Peyer's patch (tissue), 4 donors: ENCODE measurements around the gene KLF13.

Experiments used
- POLR2A ChIP-seq, 2 donors: fragments of 450-650 bp; IDR thresholded peaks; one replicate each; pipeline ENCODE4 v1.5.1; 2017; ENCODE audit warnings: antibody characterized with exemption in 2 of 2, mild to moderate bottlenecking in 2 of 2, moderate library complexity in 2 of 2
- TF ChIP-seq, protein P1 (sequence below), 6 experiments: fragments of 450-650 bp in 4 of 6; fragments of 200-600 bp in 2 of 6; sonication (generic) in 1 of 6; IDR thresholded peaks; one replicate each; pipeline ENCODE4 v1.5.1; 2017 to 2019; ENCODE audit warnings: antibody characterized with exemption in 6 of 6, mild to moderate bottlenecking in 3 of 6, moderate library complexity in 1 of 6

- TF ChIP-seq, protein P1, sequence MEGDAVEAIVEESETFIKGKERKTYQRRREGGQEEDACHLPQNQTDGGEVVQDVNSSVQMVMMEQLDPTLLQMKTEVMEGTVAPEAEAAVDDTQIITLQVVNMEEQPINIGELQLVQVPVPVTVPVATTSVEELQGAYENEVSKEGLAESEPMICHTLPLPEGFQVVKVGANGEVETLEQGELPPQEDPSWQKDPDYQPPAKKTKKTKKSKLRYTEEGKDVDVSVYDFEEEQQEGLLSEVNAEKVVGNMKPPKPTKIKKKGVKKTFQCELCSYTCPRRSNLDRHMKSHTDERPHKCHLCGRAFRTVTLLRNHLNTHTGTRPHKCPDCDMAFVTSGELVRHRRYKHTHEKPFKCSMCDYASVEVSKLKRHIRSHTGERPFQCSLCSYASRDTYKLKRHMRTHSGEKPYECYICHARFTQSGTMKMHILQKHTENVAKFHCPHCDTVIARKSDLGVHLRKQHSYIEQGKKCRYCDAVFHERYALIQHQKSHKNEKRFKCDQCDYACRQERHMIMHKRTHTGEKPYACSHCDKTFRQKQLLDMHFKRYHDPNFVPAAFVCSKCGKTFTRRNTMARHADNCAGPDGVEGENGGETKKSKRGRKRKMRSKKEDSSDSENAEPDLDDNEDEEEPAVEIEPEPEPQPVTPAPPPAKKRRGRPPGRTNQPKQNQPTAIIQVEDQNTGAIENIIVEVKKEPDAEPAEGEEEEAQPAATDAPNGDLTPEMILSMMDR (IDR thresholded peaks at IDR 0.05), result no peak
- TF ChIP-seq POLR2A (IDR thresholded peaks at IDR 0.05), result no peak
Measured at GRCh38 chr15:31407376-31407775, 80.7 kb downstream of the KLF13 start.
